RWPE2 (cell line): Measurements from ENCODE around the gene KLHL4.

Experiments used
- ATAC-seq: fragments of 200-7000 bp; cut with Tn5 transposase; 3 replicates; pipeline ENCODE4 v1.9.1; 2021; ENCODE audit warnings: low read depth
- DNase-seq: peaks from one replicate; pipeline ENCODE4 v3.0.0-alpha.2; 2020; ENCODE audit warnings: low spot score
- H3K27ac ChIP-seq: fragments of 450-650 bp; 2 replicates; pipeline ENCODE4 v1.5.1; 2017; ENCODE audit warnings: mild to moderate bottlenecking; ENCODE audit not compliant: poor library complexity, severe bottlenecking
- H3K27me3 ChIP-seq: fragments of 250-450 bp; sonication (Bioruptor Pico); 2 replicates; pipeline ENCODE4 v1.5.1; 2021; ENCODE audit warnings: mild to moderate bottlenecking, moderate library complexity; ENCODE audit not compliant: insufficient read depth, poor library complexity, severe bottlenecking
- H3K36me3 ChIP-seq: fragments of 250-450 bp; sonication (Bioruptor Pico); 2 replicates; pipeline ENCODE4 v1.5.1; 2020; ENCODE audit warnings: low read depth, mild to moderate bottlenecking, moderate library complexity
- H3K4me1 ChIP-seq: fragments of 250-450 bp; sonication (Bioruptor Pico); 2 replicates; pipeline ENCODE4 v1.5.1; 2021; ENCODE audit warnings: mild to moderate bottlenecking, moderate library complexity; ENCODE audit not compliant: insufficient read depth, poor library complexity, severe bottlenecking
- H3K4me3 ChIP-seq: fragments of 250-450 bp; sonication (Bioruptor Pico); 2 replicates; pipeline ENCODE4 v1.5.1; 2021; ENCODE audit warnings: mild to moderate bottlenecking, moderate library complexity; ENCODE audit not compliant: severe bottlenecking
- H3K9me3 ChIP-seq: fragments of 250-450 bp; sonication (Bioruptor Pico); 2 replicates; pipeline ENCODE4 v1.5.1; 2021; ENCODE audit warnings: mild to moderate bottlenecking, moderate library complexity; ENCODE audit not compliant: severe bottlenecking
- CTCF ChIP-seq: fragments of 450-650 bp; IDR thresholded peaks from one replicate; pipeline ENCODE4 v1.5.1; 2017; ENCODE audit warnings: mild to moderate bottlenecking, moderate library complexity; ENCODE audit not compliant: poor library complexity, severe bottlenecking

Gene KLHL4

GRCh38 chrX:87582453-87582852 lies 64.9 kb downstream of the KLHL4 start:
- no peak overlapping the region for H3K4me3 ChIP-seq
- DNase-seq (no peak), ATAC-seq (no peak)
- H3K4me1 ChIP-seq = no peaks in the 10 kb centered on the region
- no peaks in the 10 kb centered on the region for H3K9me3 ChIP-seq
- no peak for TF ChIP-seq CTCF
- H3K27ac ChIP-seq = no peak overlapping the region
- no peaks in the 10 kb centered on the region for H3K36me3 ChIP-seq
- H3K27me3 ChIP-seq = no peaks in the 10 kb centered on the region

- H3K9me3 ChIP-seq = no peaks in the 10 kb centered on the region
- H3K4me3 ChIP-seq = no peak overlapping the region
- no peaks in the 10 kb centered on the region for H3K27me3 ChIP-seq
- DNase-seq (no peak), ATAC-seq (no peak)
- no peak overlapping the region for H3K27ac ChIP-seq
- H3K36me3 ChIP-seq = no peaks in the 10 kb centered on the region
- peak; percentile 17 for TF ChIP-seq CTCF
- no peaks in the 10 kb centered on the region for H3K4me1 ChIP-seq
Measured at GRCh38 chrX:87583679-87584078, 66.1 kb downstream of the KLHL4 start.

DNA sequence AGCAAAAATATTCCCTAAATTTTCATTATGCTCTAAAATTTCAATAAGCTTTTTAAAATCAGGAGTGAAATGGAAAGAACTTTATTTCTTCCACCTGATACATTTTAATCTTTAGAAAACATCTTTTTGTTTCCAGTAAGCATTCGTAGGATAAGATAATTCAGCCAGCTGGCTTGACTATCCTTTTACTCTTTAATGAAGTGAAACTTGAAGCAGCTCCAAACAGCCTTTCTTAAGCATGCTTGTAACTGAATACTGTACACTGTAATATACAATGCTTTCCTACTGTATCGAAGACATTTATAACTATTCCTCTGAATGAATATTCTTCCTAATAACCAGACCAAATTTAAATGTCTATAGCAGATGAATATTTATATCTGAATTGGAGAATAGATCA lies 98.8 kb downstream of the KLHL4 start:
- no peak for ATAC-seq
- DNase-seq = no peak
- H3K27me3 ChIP-seq = no peaks in the 10 kb centered on the region

GRCh38 chrX:87621697-87622096 lies 104.1 kb downstream of the KLHL4 start:
- H3K9me3 ChIP-seq = no peaks in the 10 kb centered on the region
- no peak overlapping the region for H3K4me3 ChIP-seq
- H3K36me3 ChIP-seq = no peaks in the 10 kb centered on the region
- TF ChIP-seq CTCF = no peak
- H3K27me3 ChIP-seq = no peaks in the 10 kb centered on the region
- H3K4me1 ChIP-seq = no peaks in the 10 kb centered on the region
- H3K27ac ChIP-seq = no peak overlapping the region
- DNase-seq (no peak), ATAC-seq (no peak)

More for the DNA sequence above, 98.8 kb downstream of the KLHL4 start:
- H3K4me3 ChIP-seq = no peak overlapping the region
- H3K27ac ChIP-seq = no peak overlapping the region
- TF ChIP-seq CTCF = no peak
- H3K4me1 ChIP-seq = no peaks in the 10 kb centered on the region
- no peaks in the 10 kb centered on the region for H3K36me3 ChIP-seq
- no peaks in the 10 kb centered on the region for H3K9me3 ChIP-seq

DNA sequence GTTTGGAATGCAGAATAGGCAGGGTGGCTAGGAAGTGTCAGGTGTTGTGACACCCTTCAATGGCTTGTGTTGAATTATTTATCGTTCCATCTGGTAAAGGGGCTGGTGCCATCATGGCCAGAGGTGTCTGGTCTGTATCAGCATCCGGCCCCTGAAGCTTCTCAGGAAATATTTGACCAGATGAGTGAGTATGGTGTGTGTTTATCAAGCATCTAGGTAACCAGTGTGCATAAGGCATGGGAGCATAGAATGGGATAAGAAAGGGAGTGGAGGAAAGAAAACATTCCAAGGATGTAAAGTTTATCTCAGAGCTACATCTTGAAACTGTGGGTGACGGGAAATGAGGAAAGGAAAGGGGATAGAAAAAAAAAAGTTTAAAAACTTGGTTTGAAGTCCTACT lies 109.4 kb downstream of the KLHL4 start:
- H3K27ac ChIP-seq = no peak overlapping the region
- TF ChIP-seq CTCF = no peak
- DNase-seq (no peak), ATAC-seq (no peak)
- no peak overlapping the region for H3K4me3 ChIP-seq
- H3K4me1 ChIP-seq = no peaks in the 10 kb centered on the region
- no peaks in the 10 kb centered on the region for H3K36me3 ChIP-seq
- no peaks in the 10 kb centered on the region for H3K27me3 ChIP-seq
- H3K9me3 ChIP-seq = no peaks in the 10 kb centered on the region
